T-helper 17 cell (primary cell): Measurements from ENCODE around the gene MGLL. TPM values are rescaled to one million over a fixed set of nuclear protein-coding genes. Genes with fewer than 3 reads are reported as not detected.

Experiments
- ATAC-seq: fragments of 150-1000 bp; cut with Tn5 transposase; 2 replicates; pipeline ENCODE4 v1.10.0; 2021; ENCODE audit warnings: mild to moderate bottlenecking, moderate library complexity
- DNase-seq, 3 donors: peaks; one replicate each; pipeline versions ENCODE4 v3.0.0 to v3.0.0-alpha.2; 2020 to 2021
- H3K9me3 ChIP-seq: one replicate; pipeline ENCODE4 v1.7.0; 2013; ENCODE audit warnings: low read length, mild to moderate bottlenecking; ENCODE audit not compliant: control insufficient read depth, poor library complexity, severe bottlenecking
- H3K27ac Mint-ChIP-seq: one replicate; pipeline ENCODE4 v1.8.0; 2022; ENCODE audit warnings: mild to moderate bottlenecking, moderate library complexity, mixed read lengths
- H3K27me3 Mint-ChIP-seq: one replicate; pipeline ENCODE4 v1.8.0; 2022; ENCODE audit warnings: mixed read lengths
- H3K36me3 Mint-ChIP-seq: one replicate; pipeline ENCODE4 v1.8.0; 2022; ENCODE audit warnings: low read depth, mixed read lengths
- H3K4me1 Mint-ChIP-seq: one replicate; pipeline ENCODE4 v1.8.0; 2022; ENCODE audit warnings: mild to moderate bottlenecking, mixed read lengths
- H3K4me3 Mint-ChIP-seq: one replicate; pipeline ENCODE4 v1.8.0; 2022; ENCODE audit warnings: mild to moderate bottlenecking, moderate library complexity, mixed read lengths
- total RNA-seq, 4 donors: library from RNA in 2 of 4; stranded (reverse) in 2 of 4; gene quantifications; one replicate each; pipeline ENCODE4 v1.2.3 and lab custom pipeline; 2022 to 2026

Gene MGLL
- total RNA-seq, 2 donors from 2014 or later: 3.3 to 28.7 TPM

GRCh38 chr3:127849368-127849767 lies 27.1 kb upstream of the MGLL start:
- Mint-ChIP-seq H3K27ac (no peak overlapping the region), H3K36me3 (peaks cover 6% of the 10 kb centered on the region), H3K4me3 (no peak overlapping the region), H3K4me1 (peaks cover 4% of the 10 kb centered on the region), H3K27me3 (peaks cover 33% of the 10 kb centered on the region)
- ATAC-seq (no peak), DNase-seq (no peak)
- H3K9me3 ChIP-seq: no peaks in the 10 kb centered on the region

- ATAC-seq (no peak), DNase-seq (no peak)
- no peak overlapping the region for H3K4me3 Mint-ChIP-seq
- H3K27ac Mint-ChIP-seq: no peak overlapping the region
- H3K4me1 Mint-ChIP-seq: peaks cover 4% of the 10 kb centered on the region
- peaks cover 27% of the 10 kb centered on the region for H3K27me3 Mint-ChIP-seq
- H3K9me3 ChIP-seq: no peaks in the 10 kb centered on the region
- peaks cover 6% of the 10 kb centered on the region for H3K36me3 Mint-ChIP-seq
These were observed 26.1 kb upstream of the MGLL start for GRCh38 chr3:127848131-127849129.

- Mint-ChIP-seq H3K36me3 (peaks cover 6% of the 10 kb centered on the region), H3K27me3 (peaks cover 26% of the 10 kb centered on the region), H3K27ac (no peak overlapping the region), H3K4me3 (no peak overlapping the region), H3K4me1 (peaks cover 4% of the 10 kb centered on the region)
- DNase-seq (no peak), ATAC-seq (no peak)
- no peaks in the 10 kb centered on the region for H3K9me3 ChIP-seq
These were observed 25.0 kb upstream of the MGLL start for GRCh38 chr3:127847236-127847720.

GRCh38 chr3:127846576-127846975 lies 24.3 kb upstream of the MGLL start:
- Mint-ChIP-seq H3K4me1 (peaks cover 4% of the 10 kb centered on the region), H3K27ac (no peak overlapping the region), H3K36me3 (peaks cover 6% of the 10 kb centered on the region), H3K27me3 (peaks cover 22% of the 10 kb centered on the region), H3K4me3 (no peak overlapping the region)
- ATAC-seq (no peak), DNase-seq (no peak)
- no peaks in the 10 kb centered on the region for H3K9me3 ChIP-seq

- ATAC-seq (no peak), DNase-seq (no peak)
- Mint-ChIP-seq H3K4me1 (peaks cover 7% of the 10 kb centered on the region), H3K27me3 (peaks cover 21% of the 10 kb centered on the region), H3K27ac (no peak overlapping the region), H3K4me3 (no peak overlapping the region), H3K36me3 (peaks cover 6% of the 10 kb centered on the region)
- no peaks in the 10 kb centered on the region for H3K9me3 ChIP-seq
These were observed 22.1 kb upstream of the MGLL start for GRCh38 chr3:127844326-127844942.

- ATAC-seq (no peak), DNase-seq (no peak)
- Mint-ChIP-seq H3K36me3 (no peaks in the 10 kb centered on the region), H3K4me3 (no peak overlapping the region), H3K27me3 (peaks cover 9% of the 10 kb centered on the region), H3K4me1 (peaks cover 5% of the 10 kb centered on the region), H3K27ac (no peak overlapping the region)
- no peaks in the 10 kb centered on the region for H3K9me3 ChIP-seq
These were observed 18.4 kb upstream of the MGLL start for GRCh38 chr3:127840671-127841070.

- H3K9me3 ChIP-seq: no peaks in the 10 kb centered on the region
- peaks cover 14% of the 10 kb centered on the region for H3K27me3 Mint-ChIP-seq
- H3K36me3 Mint-ChIP-seq: no peaks in the 10 kb centered on the region
- peaks cover 5% of the 10 kb centered on the region for H3K4me1 Mint-ChIP-seq
- no peak overlapping the region for H3K4me3 Mint-ChIP-seq
- no peak for ATAC-seq
- DNase-seq: no peak
- no peak overlapping the region for H3K27ac Mint-ChIP-seq
These were observed 16.8 kb upstream of the MGLL start for GRCh38 chr3:127839099-127839498.

GRCh38 chr3:127835993-127836882 lies 13.9 kb upstream of the MGLL start:
- DNase-seq (no peak), ATAC-seq (no peak)
- Mint-ChIP-seq H3K27ac (no peak overlapping the region), H3K4me3 (no peak overlapping the region), H3K36me3 (no peaks in the 10 kb centered on the region), H3K4me1 (peaks cover 5% of the 10 kb centered on the region), H3K27me3 (peaks cover 21% of the 10 kb centered on the region)
- no peaks in the 10 kb centered on the region for H3K9me3 ChIP-seq

- no peaks in the 10 kb centered on the region for H3K9me3 ChIP-seq
- DNase-seq (no peak), ATAC-seq (no peak)
- no peak overlapping the region for H3K4me3 Mint-ChIP-seq
- H3K27ac Mint-ChIP-seq: no peak overlapping the region
- H3K27me3 Mint-ChIP-seq: peaks cover 21% of the 10 kb centered on the region
- peaks cover 2% of the 10 kb centered on the region for H3K36me3 Mint-ChIP-seq
- peaks cover 2% of the 10 kb centered on the region for H3K4me1 Mint-ChIP-seq
These were observed 12.5 kb upstream of the MGLL start for GRCh38 chr3:127834771-127835170.

- peaks cover 21% of the 10 kb centered on the region for H3K27me3 Mint-ChIP-seq
- ATAC-seq (no peak), DNase-seq (no peak)
- no peak overlapping the region for H3K27ac Mint-ChIP-seq
- H3K36me3 Mint-ChIP-seq: peaks cover 2% of the 10 kb centered on the region
- peaks cover 2% of the 10 kb centered on the region for H3K4me1 Mint-ChIP-seq
- H3K4me3 Mint-ChIP-seq: no peak overlapping the region
- H3K9me3 ChIP-seq: peaks cover 1% of the 10 kb centered on the region
These were observed 11.1 kb upstream of the MGLL start for GRCh38 chr3:127833281-127834032.

GRCh38 chr3:127831723-127832172 lies 9.4 kb upstream of the MGLL start:
- peaks cover 2% of the 10 kb centered on the region for H3K4me1 Mint-ChIP-seq
- H3K36me3 Mint-ChIP-seq: peaks cover 2% of the 10 kb centered on the region
- peak; percentile 50 for ATAC-seq
- peaks cover 5% of the 10 kb centered on the region for H3K9me3 ChIP-seq
- H3K4me3 Mint-ChIP-seq: no peak overlapping the region
- H3K27ac Mint-ChIP-seq: no peak overlapping the region
- no peak for DNase-seq
- peaks cover 15% of the 10 kb centered on the region for H3K27me3 Mint-ChIP-seq

GRCh38 chr3:127829537-127829936 lies 7.2 kb upstream of the MGLL start:
- Mint-ChIP-seq H3K4me1 (no peaks in the 10 kb centered on the region), H3K27ac (no peak overlapping the region), H3K36me3 (peaks cover 2% of the 10 kb centered on the region), H3K27me3 (peaks cover 16% of the 10 kb centered on the region), H3K4me3 (no peak overlapping the region)
- no peak for DNase-seq
- H3K9me3 ChIP-seq: peaks cover 5% of the 10 kb centered on the region
- ATAC-seq: no peak
